Activated naive CD8-positive, alpha-beta T cell (primary cell): ENCODE results near the gene TRA2B.

Experiments
- H3K27ac Mint-ChIP-seq: one replicate; pipeline ENCODE4 v1.8.0; 2021; ENCODE audit warnings: mixed read lengths
- H3K27me3 Mint-ChIP-seq: one replicate; pipeline ENCODE4 v1.8.0; 2021; ENCODE audit warnings: mixed read lengths
- H3K36me3 Mint-ChIP-seq: one replicate; pipeline ENCODE4 v1.8.0; 2021; ENCODE audit warnings: mixed read lengths
- H3K4me1 Mint-ChIP-seq: one replicate; pipeline ENCODE4 v1.8.0; 2021; ENCODE audit warnings: low read depth, mixed read lengths
- H3K4me3 Mint-ChIP-seq: one replicate; pipeline ENCODE4 v1.8.0; 2021; ENCODE audit warnings: mild to moderate bottlenecking, mixed read lengths
- H3K9me3 Mint-ChIP-seq: one replicate; pipeline ENCODE4 v1.8.0; 2021; ENCODE audit warnings: low read depth, mixed read lengths

Gene TRA2B

DNA sequence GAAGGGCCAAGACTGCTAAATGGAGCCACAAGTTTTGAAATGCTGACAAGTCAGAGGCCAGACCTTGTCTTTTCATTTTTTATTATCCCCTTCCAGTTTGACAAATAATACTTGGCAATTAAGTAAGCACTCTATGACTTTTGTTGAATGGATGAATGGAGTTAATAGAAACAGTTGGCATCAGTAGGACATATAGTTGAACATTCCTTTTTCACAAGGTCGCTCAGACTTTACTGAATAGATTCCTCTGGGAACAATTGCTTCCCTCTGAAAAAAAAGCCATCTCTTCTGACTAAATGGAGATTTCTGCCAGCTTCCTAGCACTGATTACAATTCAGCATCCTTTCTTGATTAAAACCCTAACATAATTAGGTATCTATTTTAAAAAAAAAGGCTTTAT, 53.2 kb downstream of the TRA2B start:
- H3K36me3 Mint-ChIP-seq, result peaks cover 3% of the 10 kb centered on the region
- peaks cover 9% of the 10 kb centered on the region for H3K27me3 Mint-ChIP-seq
- H3K9me3 Mint-ChIP-seq, result no peaks in the 10 kb centered on the region
- H3K4me3 Mint-ChIP-seq, result no peak overlapping the region
- no peaks in the 10 kb centered on the region for H3K4me1 Mint-ChIP-seq
- H3K27ac Mint-ChIP-seq, result no peak overlapping the region

DNA sequence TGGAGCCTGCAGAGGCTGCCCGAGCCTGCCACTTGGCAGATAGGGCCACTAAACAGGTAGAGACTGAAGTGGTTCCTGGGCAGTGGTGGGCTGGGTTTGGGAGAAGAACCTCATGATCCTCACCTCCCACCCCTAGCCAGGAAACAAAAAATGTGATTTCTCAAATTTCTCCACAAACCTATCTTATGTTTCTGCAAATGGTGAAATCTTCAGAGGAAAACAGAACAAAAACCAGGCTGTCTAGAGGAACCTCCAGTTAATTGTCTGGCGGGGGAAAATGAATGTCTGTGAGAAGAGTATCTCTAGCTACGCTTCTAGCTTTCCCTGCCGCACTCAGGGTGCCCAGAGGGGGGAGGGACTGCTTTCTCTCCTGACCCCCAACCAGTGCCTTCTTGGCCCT, 55.9 kb downstream of the TRA2B start:
- Mint-ChIP-seq H3K27me3 (peaks cover 11% of the 10 kb centered on the region), H3K9me3 (no peaks in the 10 kb centered on the region), H3K4me1 (no peaks in the 10 kb centered on the region), H3K4me3 (no peak overlapping the region), H3K27ac (no peak overlapping the region), H3K36me3 (peaks cover 3% of the 10 kb centered on the region)

- Mint-ChIP-seq H3K36me3 (peaks cover 3% of the 10 kb centered on the region), H3K27me3 (peaks cover 11% of the 10 kb centered on the region), H3K4me3 (no peak overlapping the region), H3K4me1 (no peaks in the 10 kb centered on the region), H3K9me3 (no peaks in the 10 kb centered on the region), H3K27ac (no peak overlapping the region)
Observed at GRCh38 chr3:185880600-185880999, 57.2 kb downstream of the TRA2B start.

DNA sequence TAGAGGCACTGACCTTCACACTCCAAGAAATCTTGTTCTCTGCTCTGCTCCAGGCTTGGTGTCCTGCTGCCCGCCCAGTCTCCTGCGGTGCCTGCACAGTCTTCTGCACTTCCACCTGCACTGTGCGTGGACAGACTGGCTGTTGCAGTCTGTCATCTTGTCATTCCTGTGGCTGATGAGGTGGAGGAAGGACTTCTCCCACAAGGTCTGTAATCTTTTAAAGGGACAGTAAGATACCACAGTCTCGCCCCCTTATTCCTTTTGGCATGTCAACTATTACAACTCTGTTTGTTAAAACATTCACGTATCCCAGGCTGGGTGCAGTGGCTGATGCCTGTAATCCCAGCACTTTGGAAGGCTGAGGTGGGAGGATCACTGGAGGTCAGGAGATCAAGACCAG, 58.9 kb downstream of the TRA2B start:
- Mint-ChIP-seq H3K27me3 (peaks cover 10% of the 10 kb centered on the region), H3K4me3 (no peak overlapping the region), H3K36me3 (peaks cover 3% of the 10 kb centered on the region), H3K4me1 (no peaks in the 10 kb centered on the region), H3K9me3 (no peaks in the 10 kb centered on the region), H3K27ac (no peak overlapping the region)

GRCh38 chr3:185874119-185874518, 63.7 kb downstream of the TRA2B start:
- H3K4me1 Mint-ChIP-seq, result no peaks in the 10 kb centered on the region
- H3K27ac Mint-ChIP-seq, result no peak overlapping the region
- H3K4me3 Mint-ChIP-seq, result no peak overlapping the region
- no peaks in the 10 kb centered on the region for H3K36me3 Mint-ChIP-seq
- peaks cover 7% of the 10 kb centered on the region for H3K27me3 Mint-ChIP-seq
- H3K9me3 Mint-ChIP-seq, result no peaks in the 10 kb centered on the region

DNA sequence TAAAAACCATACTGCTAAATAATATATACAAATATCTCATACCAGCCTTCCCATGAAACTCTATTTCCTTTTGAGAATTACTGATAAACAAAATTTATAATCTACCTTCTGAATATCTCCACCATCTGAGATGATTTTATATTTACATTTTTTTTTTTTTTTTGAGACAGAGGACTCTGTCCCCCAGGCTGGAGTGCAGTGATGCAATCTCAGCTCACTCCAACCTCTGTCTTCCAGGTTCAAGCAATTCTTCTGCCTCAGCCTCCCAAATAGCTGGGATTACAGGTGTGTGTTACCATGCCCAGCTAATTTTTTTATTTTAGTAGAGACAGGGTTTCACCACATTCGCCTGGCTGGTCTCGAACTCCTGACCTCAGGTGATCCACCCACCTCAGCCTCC, 70.2 kb downstream of the TRA2B start:
- no peak overlapping the region for H3K4me3 Mint-ChIP-seq
- peaks cover 3% of the 10 kb centered on the region for H3K9me3 Mint-ChIP-seq
- H3K4me1 Mint-ChIP-seq, result peaks cover 1% of the 10 kb centered on the region
- peaks cover 8% of the 10 kb centered on the region for H3K27me3 Mint-ChIP-seq
- no peaks in the 10 kb centered on the region for H3K36me3 Mint-ChIP-seq
- no peak overlapping the region for H3K27ac Mint-ChIP-seq

DNA sequence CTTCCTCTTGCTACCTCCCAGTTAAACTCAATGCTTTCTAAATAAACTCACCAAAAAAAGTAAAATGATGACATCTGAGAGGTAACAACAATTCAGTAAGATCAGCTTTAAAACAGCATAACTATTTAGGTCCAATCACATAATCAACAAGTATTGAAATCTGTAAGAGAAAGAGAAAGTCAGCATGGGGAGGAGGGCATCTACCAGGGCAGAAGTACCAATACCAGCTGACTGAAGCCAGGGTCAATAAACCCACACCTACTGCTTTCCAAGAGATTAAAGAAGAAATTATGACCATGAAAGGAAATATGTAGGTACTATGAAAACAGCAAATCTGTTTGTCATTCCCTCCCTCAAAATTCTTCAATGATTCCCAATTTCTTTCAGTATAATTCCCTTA, 70.8 kb downstream of the TRA2B start:
- H3K4me1 Mint-ChIP-seq, result peaks cover 1% of the 10 kb centered on the region
- no peak overlapping the region for H3K4me3 Mint-ChIP-seq
- no peaks in the 10 kb centered on the region for H3K36me3 Mint-ChIP-seq
- H3K9me3 Mint-ChIP-seq, result peaks cover 3% of the 10 kb centered on the region
- H3K27me3 Mint-ChIP-seq, result peaks cover 8% of the 10 kb centered on the region
- no peak overlapping the region for H3K27ac Mint-ChIP-seq

GRCh38 chr3:185866555-185866954, 71.3 kb downstream of the TRA2B start:
- H3K4me1 Mint-ChIP-seq, result peaks cover 1% of the 10 kb centered on the region
- no peak overlapping the region for H3K27ac Mint-ChIP-seq
- H3K36me3 Mint-ChIP-seq, result no peaks in the 10 kb centered on the region
- H3K4me3 Mint-ChIP-seq, result no peak overlapping the region
- peaks cover 3% of the 10 kb centered on the region for H3K9me3 Mint-ChIP-seq
- peaks cover 8% of the 10 kb centered on the region for H3K27me3 Mint-ChIP-seq
